LNCAP (cell line): ENCODE results near the gene SHISA7.

Source experiments
- TF ChIP-seq, protein P1 (sequence below): fragments of 450-650 bp; IDR thresholded peaks from 2 replicates; pipeline ENCODE4 v1.5.1; 2017; ENCODE audit warnings: mild to moderate bottlenecking

Gene SHISA7

GRCh38 chr19:55385724-55386492 is 57.2 kb downstream of the SHISA7 start, which contains the start of gene RPL28:
TSS of gene RPL28 (plus strand) at chr19:55385932. CDS start at chr19:55386358, 426 bp downstream.
- TF ChIP-seq, protein P1, sequence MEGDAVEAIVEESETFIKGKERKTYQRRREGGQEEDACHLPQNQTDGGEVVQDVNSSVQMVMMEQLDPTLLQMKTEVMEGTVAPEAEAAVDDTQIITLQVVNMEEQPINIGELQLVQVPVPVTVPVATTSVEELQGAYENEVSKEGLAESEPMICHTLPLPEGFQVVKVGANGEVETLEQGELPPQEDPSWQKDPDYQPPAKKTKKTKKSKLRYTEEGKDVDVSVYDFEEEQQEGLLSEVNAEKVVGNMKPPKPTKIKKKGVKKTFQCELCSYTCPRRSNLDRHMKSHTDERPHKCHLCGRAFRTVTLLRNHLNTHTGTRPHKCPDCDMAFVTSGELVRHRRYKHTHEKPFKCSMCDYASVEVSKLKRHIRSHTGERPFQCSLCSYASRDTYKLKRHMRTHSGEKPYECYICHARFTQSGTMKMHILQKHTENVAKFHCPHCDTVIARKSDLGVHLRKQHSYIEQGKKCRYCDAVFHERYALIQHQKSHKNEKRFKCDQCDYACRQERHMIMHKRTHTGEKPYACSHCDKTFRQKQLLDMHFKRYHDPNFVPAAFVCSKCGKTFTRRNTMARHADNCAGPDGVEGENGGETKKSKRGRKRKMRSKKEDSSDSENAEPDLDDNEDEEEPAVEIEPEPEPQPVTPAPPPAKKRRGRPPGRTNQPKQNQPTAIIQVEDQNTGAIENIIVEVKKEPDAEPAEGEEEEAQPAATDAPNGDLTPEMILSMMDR: no peak

GRCh38 chr19:55384920-55385723 is 58.0 kb downstream of the SHISA7 start:
- TF ChIP-seq, protein P1: no peak

GRCh38 chr19:55384131-55384919 is 58.8 kb downstream of the SHISA7 start, which contains the start of gene TMEM238:
TSS of gene TMEM238 (minus strand) at chr19:55384292. CDS start at chr19:55384259, 33 bp downstream.
- TF ChIP-seq, protein P1: no peak

- TF ChIP-seq, protein P1: peak; percentile 21; the same call in 1 of the 2 replicates
Measured at GRCh38 chr19:55383279-55384130, 59.6 kb downstream of the SHISA7 start.

- TF ChIP-seq, protein P1: no peak
Measured at GRCh38 chr19:55382522-55383054, 60.5 kb downstream of the SHISA7 start.

DNA sequence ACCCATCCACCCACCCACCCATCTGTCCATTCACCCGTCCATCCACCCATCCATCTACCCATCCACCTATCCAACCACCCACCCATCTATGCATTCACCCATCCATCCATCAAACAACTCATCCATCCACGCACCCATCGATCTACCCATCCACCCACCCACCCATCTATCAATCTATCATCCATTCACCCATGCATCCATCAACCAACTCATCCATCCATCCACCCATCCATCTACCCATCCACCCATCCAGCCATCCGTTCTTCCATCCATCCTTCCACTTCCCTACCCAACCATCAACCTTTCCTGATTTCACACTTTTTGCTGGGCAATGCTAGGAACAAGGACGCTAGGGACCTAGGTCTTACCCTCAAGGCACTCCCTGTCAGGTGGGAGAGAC is 61.1 kb downstream of the SHISA7 start:
- TF ChIP-seq, protein P1: no peak
